WTC11 (cell line): Measurements from ENCODE around the gene PPARD. TPM values are rescaled to one million over a fixed set of nuclear protein-coding genes. Genes with fewer than 3 reads are reported as not detected.

Experiments
- ATAC-seq: fragments of 200-7000 bp; cut with Tn5 transposase; 2 replicates; pipeline ENCODE4 v1.10.0; 2021; ENCODE audit warnings: mild to moderate bottlenecking, moderate library complexity
- CTCF ChIA-PET: fragments of 300-600 bp; sonication (Branson Sonifier 250); formaldehyde crosslinking; loops from one replicate; lab custom pipeline; 2021; ENCODE audit warnings: antibody characterized with exemption; lab: Charles Lee
- POLR2A ChIA-PET: fragments of 350-600 bp; sonication (Branson Sonifier 250); formaldehyde crosslinking; loops from one replicate; lab custom pipeline; 2021; ENCODE audit warnings: antibody characterized with exemption; lab: Charles Lee
- DNase-seq: peaks from one replicate; pipeline ENCODE4 v3.0.0; 2021; ENCODE audit warnings: low spot score
- H3K27ac Mint-ChIP-seq: 2 replicates; pipeline ENCODE4 v1.8.0; 2021; ENCODE audit warnings: mixed read lengths
- H3K27me3 Mint-ChIP-seq: 2 replicates; pipeline ENCODE4 v1.8.0; 2021; ENCODE audit warnings: low read depth, mild to moderate bottlenecking, moderate library complexity, mixed read lengths
- H3K36me3 Mint-ChIP-seq: 2 replicates; pipeline ENCODE4 v1.8.0; 2021; ENCODE audit warnings: mixed read lengths
- H3K4me1 Mint-ChIP-seq: 2 replicates; pipeline ENCODE4 v1.8.0; 2022; ENCODE audit warnings: mixed read lengths
- H3K4me3 Mint-ChIP-seq: 2 replicates; pipeline ENCODE4 v1.8.0; 2021; ENCODE audit warnings: mild to moderate bottlenecking, moderate library complexity, mixed read lengths
- H3K9me3 Mint-ChIP-seq: 2 replicates; pipeline ENCODE4 v1.8.0; 2021; ENCODE audit warnings: mixed read lengths
- AFF4 ChIP-seq: sonication (generic); formaldehyde crosslinking; IDR thresholded peaks from 2 replicates; pipeline ENCODE4 v1.8.1; 2023; ENCODE audit warnings: mild to moderate bottlenecking, missing genetic modification reagents, borderline replicate concordance
- E2F5 ChIP-seq: sonication (generic); formaldehyde crosslinking; IDR thresholded peaks from 2 replicates; pipeline ENCODE4 v1.8.1; 2022; ENCODE audit warnings: mild to moderate bottlenecking, moderate library complexity, missing genetic modification reagents
- ESRRA ChIP-seq: sonication (generic); formaldehyde crosslinking; IDR thresholded peaks from 2 replicates; pipeline ENCODE4 v1.8.1; 2022; ENCODE audit warnings: mild to moderate bottlenecking, missing genetic modification reagents, borderline replicate concordance
- ETV6 ChIP-seq: sonication (generic); formaldehyde crosslinking; IDR thresholded peaks from 2 replicates; pipeline ENCODE4 v1.8.1; 2022; ENCODE audit warnings: mild to moderate bottlenecking, missing genetic modification reagents
- FOXJ3 ChIP-seq: sonication (generic); formaldehyde crosslinking; IDR thresholded peaks from 2 replicates; pipeline ENCODE4 v1.9.0; 2021; ENCODE audit warnings: missing genetic modification reagents, mild to moderate bottlenecking, borderline replicate concordance
- JAZF1 ChIP-seq: fragments of 250-450 bp; sonication (Bioruptor Pico); IDR thresholded peaks from 2 replicates; pipeline ENCODE4 v1.9.0; 2021; ENCODE audit warnings: moderate library complexity, mild to moderate bottlenecking, inconsistent platforms
- MLX ChIP-seq: sonication (generic); formaldehyde crosslinking; IDR thresholded peaks from 2 replicates; pipeline ENCODE4 v1.8.1; 2023; ENCODE audit warnings: mild to moderate bottlenecking, missing genetic modification reagents, moderate library complexity
- NFATC4 ChIP-seq: fragments of 250-450 bp; sonication (Bioruptor Pico); IDR thresholded peaks from 2 replicates; pipeline ENCODE4 v1.9.0; 2021; ENCODE audit warnings: mild to moderate bottlenecking
- PREB ChIP-seq: sonication (generic); formaldehyde crosslinking; IDR thresholded peaks from 2 replicates; pipeline ENCODE4 v1.8.1; 2022; ENCODE audit warnings: mild to moderate bottlenecking, missing genetic modification reagents, moderate library complexity, borderline replicate concordance
- ZNF425 ChIP-seq: fragments of 250-450 bp; sonication (Bioruptor Pico); conservative IDR thresholded peaks from 2 replicates; pipeline ENCODE4 v1.9.0; 2021; ENCODE audit warnings: mild to moderate bottlenecking
- ZNF512 ChIP-seq: sonication (generic); formaldehyde crosslinking; IDR thresholded peaks from 2 replicates; pipeline ENCODE4 v1.8.1; 2022; ENCODE audit warnings: missing genetic modification reagents, borderline replicate concordance
- total RNA-seq: library from RNA; stranded (reverse); gene quantifications from 3 replicates; pipeline ENCODE4 v1.2.3, GENCODE V29; 2021
- TF ChIP-seq, protein P1 (sequence below): fragments of 250-450 bp; sonication (Bioruptor Pico); IDR thresholded peaks from 2 replicates; pipeline ENCODE4 v2.1.2; 2022; ENCODE audit warnings: mild to moderate bottlenecking, moderate library complexity
- TF ChIP-seq, protein P2 (sequence below): fragments of 200-600 bp; IDR thresholded peaks from 2 replicates; pipeline ENCODE4 v1.8.0; 2022; ENCODE audit warnings: antibody characterized with exemption

Gene PPARD
- total RNA-seq, 1 experiment from 2014 or later = 14.7 TPM

GRCh38 chr6:35442693-35443092 lies 100.3 kb downstream of the PPARD start (continued):
- TF ChIP-seq, protein P1, sequence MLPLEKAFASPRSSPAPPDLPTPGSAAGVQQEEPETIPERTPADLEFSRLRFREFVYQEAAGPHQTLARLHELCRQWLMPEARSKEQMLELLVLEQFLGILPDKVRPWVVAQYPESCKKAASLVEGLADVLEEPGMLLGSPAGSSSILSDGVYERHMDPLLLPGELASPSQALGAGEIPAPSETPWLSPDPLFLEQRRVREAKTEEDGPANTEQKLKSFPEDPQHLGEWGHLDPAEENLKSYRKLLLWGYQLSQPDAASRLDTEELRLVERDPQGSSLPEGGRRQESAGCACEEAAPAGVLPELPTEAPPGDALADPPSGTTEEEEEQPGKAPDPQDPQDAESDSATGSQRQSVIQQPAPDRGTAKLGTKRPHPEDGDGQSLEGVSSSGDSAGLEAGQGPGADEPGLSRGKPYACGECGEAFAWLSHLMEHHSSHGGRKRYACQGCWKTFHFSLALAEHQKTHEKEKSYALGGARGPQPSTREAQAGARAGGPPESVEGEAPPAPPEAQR (CRISPR knock-in tag) = no peak
- TF ChIP-seq PREB (CRISPR knock-in tag) = no peak
- TF ChIP-seq E2F5 (CRISPR knock-in tag) = no peak
- TF ChIP-seq, all 79 proteins: peak for 0

DNA sequence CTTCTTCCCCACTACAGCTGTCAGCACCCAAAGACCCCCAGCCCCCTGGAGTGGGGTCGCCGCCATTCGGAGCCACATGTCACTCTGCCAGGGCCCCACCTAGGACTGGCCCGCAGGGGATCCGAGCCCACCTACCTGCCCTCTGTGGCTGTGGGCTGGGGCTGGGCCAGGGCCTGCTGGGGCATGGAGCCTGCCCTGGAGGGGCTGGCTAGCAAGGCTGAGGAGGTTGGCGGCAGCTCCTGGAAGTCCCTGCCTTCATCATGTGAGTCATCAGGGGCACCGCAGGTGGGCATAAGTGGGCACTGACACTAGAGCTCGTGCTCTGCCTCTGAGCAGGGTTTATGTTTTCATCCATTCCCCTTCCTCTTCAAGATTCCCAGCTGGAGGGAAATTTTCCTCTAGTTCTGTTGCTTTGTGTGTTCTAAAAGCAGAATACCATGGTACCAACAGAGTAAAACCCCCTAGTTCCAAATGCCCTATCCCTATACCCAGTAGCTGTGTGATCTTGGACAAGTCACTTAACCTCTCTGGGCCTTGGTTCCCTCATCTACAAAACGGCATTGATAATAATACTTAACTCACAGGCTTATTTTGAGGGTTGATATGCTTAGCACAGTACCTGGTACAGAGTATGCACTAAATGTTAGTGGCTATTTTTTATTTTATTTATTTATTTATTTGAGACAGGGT lies 101.1 kb downstream of the PPARD start:
- POLR2A ChIA-PET = interaction anchor here (0.7 to 1.0 kb wide), 2 partner anchors 30 to 101 kb away, joined by 4 to 7 read pairs; no protein-coding TSS in a partner anchor
- no peaks in the 10 kb centered on the region for H3K9me3 Mint-ChIP-seq
- H3K4me3 Mint-ChIP-seq = no peak overlapping the region
- H3K27me3 Mint-ChIP-seq = no peaks in the 10 kb centered on the region
- TF ChIP-seq AFF4 (CRISPR knock-in tag) = no peak
- TF ChIP-seq JAZF1 = no peak
- no peak overlapping the region; the same call in 1 of the 2 replicates for H3K27ac Mint-ChIP-seq
- ATAC-seq = no peak
- CTCF ChIA-PET = interaction anchor here (0.7 to 1.6 kb wide), 3 partner anchors 35 to 146 kb away, joined by 3 to 7 read pairs (median 3); partner anchors contain the start of gene DEF6
- H3K4me1 Mint-ChIP-seq = no peaks in the 10 kb centered on the region
- DNase-seq = no peak
- no peaks in the 10 kb centered on the region for H3K36me3 Mint-ChIP-seq

DNA sequence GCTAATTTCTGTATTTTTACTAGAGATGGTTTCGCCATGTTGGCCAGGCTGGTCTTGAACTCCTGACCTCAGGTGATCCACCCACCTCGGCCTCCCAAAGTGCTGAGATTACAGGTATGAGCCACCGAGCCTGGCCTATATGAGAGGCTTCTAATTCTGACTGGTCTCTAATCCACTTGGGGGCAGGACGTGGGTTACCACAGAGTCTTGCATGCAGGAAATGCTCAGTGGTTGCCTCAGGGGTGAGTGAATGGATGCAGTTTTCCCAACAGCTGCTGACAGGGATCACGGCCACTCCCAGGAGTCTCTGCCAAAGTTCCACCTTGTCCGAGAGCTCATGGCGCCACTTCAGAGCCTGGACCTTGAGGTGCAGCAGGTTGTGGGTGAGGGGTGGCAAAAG lies 103.3 kb downstream of the PPARD start:
- H3K27me3 Mint-ChIP-seq = 0 out of 2 replicates have a peak, but pooled peaks cover 7% of the 10 kb centered on the region
- POLR2A ChIA-PET = no interaction called here
- ATAC-seq = no peak
- H3K36me3 Mint-ChIP-seq = no peaks in the 10 kb centered on the region
- H3K27ac Mint-ChIP-seq = no peak overlapping the region
- no peak for DNase-seq
- H3K4me1 Mint-ChIP-seq = no peaks in the 10 kb centered on the region
- TF ChIP-seq NFATC4 (CRISPR knock-in tag) = no peak
- TF ChIP-seq ZNF512 (CRISPR knock-in tag) = no peak
- no peak for TF ChIP-seq ESRRA
- TF ChIP-seq, all 79 proteins: peak for 0
- H3K9me3 Mint-ChIP-seq = no peaks in the 10 kb centered on the region
- CTCF ChIA-PET = interaction anchor here (1.0 to 2.0 kb wide), 2 partner anchors 26 to 104 kb away, joined by 3 to 5 read pairs; partner anchors contain the start of gene PPARD
- no peak overlapping the region for H3K4me3 Mint-ChIP-seq

GRCh38 chr6:35448191-35448590 lies 105.8 kb downstream of the PPARD start:
- CTCF ChIA-PET = interaction anchor here (1.2 to 8.9 kb wide), 5 partner anchors 20 to 154 kb away, joined by 3 to 157 read pairs (median 11); partner anchors contain the start of gene PPARD
- ATAC-seq (no peak), DNase-seq (no peak)
- Mint-ChIP-seq H3K9me3 (no peaks in the 10 kb centered on the region), H3K27ac (no peak overlapping the region), H3K27me3 (peaks cover 11% of the 10 kb centered on the region; the same call in 1 of the 2 replicates), H3K4me3 (no peak overlapping the region), H3K36me3 (no peaks in the 10 kb centered on the region), H3K4me1 (peaks cover 17% of the 10 kb centered on the region)
- POLR2A ChIA-PET = interaction anchor here (1.0 to 1.1 kb wide), 2 partner anchors 11 to 106 kb away, joined by 3 read pairs; partner anchors contain the start of gene PPARD
- TF ChIP-seq, protein P2, sequence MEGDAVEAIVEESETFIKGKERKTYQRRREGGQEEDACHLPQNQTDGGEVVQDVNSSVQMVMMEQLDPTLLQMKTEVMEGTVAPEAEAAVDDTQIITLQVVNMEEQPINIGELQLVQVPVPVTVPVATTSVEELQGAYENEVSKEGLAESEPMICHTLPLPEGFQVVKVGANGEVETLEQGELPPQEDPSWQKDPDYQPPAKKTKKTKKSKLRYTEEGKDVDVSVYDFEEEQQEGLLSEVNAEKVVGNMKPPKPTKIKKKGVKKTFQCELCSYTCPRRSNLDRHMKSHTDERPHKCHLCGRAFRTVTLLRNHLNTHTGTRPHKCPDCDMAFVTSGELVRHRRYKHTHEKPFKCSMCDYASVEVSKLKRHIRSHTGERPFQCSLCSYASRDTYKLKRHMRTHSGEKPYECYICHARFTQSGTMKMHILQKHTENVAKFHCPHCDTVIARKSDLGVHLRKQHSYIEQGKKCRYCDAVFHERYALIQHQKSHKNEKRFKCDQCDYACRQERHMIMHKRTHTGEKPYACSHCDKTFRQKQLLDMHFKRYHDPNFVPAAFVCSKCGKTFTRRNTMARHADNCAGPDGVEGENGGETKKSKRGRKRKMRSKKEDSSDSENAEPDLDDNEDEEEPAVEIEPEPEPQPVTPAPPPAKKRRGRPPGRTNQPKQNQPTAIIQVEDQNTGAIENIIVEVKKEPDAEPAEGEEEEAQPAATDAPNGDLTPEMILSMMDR = no peak
- TF ChIP-seq FOXJ3 (CRISPR knock-in tag) (no peak), ETV6 (CRISPR knock-in tag) (no peak), ZNF425 (CRISPR knock-in tag) (no peak), MLX (CRISPR knock-in tag) (no peak)
